Peyer's patch (tissue), 4 donors: ENCODE measurements around the gene USH2A.

Experiments
- POLR2A ChIP-seq, 2 donors: fragments of 450-650 bp; IDR thresholded peaks; one replicate each; pipeline ENCODE4 v1.5.1; 2017; ENCODE audit warnings: antibody characterized with exemption in 2 of 2, mild to moderate bottlenecking in 2 of 2, moderate library complexity in 2 of 2
- TF ChIP-seq, protein P1 (sequence below), 6 experiments: fragments of 450-650 bp in 4 of 6; fragments of 200-600 bp in 2 of 6; sonication (generic) in 1 of 6; IDR thresholded peaks; one replicate each; pipeline ENCODE4 v1.5.1; 2017 to 2019; ENCODE audit warnings: antibody characterized with exemption in 6 of 6, mild to moderate bottlenecking in 3 of 6, moderate library complexity in 1 of 6

DNA sequence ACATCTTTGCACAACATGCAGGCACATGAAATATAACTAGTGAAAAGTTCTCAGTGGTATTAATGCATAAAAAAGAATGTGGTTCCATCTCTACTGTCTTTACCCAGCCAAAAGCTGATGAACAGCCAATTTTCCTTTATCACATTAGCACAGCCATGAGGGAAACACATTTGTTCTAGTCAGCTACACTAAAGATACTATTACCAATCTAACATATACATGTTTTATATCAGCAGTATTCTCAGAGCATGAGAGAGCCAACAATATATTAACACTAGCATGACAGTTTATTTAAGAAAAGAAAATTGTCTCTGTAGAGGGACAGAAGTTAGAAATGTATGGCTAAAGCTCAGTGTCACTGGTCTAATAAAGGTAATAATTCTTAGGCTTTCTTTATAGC lies 56.3 kb downstream of the USH2A start:
- TF ChIP-seq, protein P1, sequence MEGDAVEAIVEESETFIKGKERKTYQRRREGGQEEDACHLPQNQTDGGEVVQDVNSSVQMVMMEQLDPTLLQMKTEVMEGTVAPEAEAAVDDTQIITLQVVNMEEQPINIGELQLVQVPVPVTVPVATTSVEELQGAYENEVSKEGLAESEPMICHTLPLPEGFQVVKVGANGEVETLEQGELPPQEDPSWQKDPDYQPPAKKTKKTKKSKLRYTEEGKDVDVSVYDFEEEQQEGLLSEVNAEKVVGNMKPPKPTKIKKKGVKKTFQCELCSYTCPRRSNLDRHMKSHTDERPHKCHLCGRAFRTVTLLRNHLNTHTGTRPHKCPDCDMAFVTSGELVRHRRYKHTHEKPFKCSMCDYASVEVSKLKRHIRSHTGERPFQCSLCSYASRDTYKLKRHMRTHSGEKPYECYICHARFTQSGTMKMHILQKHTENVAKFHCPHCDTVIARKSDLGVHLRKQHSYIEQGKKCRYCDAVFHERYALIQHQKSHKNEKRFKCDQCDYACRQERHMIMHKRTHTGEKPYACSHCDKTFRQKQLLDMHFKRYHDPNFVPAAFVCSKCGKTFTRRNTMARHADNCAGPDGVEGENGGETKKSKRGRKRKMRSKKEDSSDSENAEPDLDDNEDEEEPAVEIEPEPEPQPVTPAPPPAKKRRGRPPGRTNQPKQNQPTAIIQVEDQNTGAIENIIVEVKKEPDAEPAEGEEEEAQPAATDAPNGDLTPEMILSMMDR (IDR thresholded peaks at IDR 0.05), result no peak
- no peak for TF ChIP-seq POLR2A (IDR thresholded peaks at IDR 0.05)
